GM20000 (cell line): Measurements from ENCODE around the gene KLHDC9.

Experiments
- DNase-seq: peaks from one replicate; pipeline ENCODE4 v3.0.0; 2012; ENCODE audit warnings: low spot score
- CTCF ChIP-seq: IDR thresholded peaks from 2 replicates; pipeline ENCODE4 v1.5.1; 2012; ENCODE audit warnings: mild to moderate bottlenecking, control low read depth; ENCODE audit errors: extremely low read depth, missing control alignments

KLHDC9 gene

GRCh38 chr1:161084597-161084988, 13.6 kb upstream of the KLHDC9 start:
- DNase-seq: no peak
- TF ChIP-seq CTCF: no peak

- TF ChIP-seq CTCF: no peak
- DNase-seq: no peak
Observed at GRCh38 chr1:161085165-161085564, 13.0 kb upstream of the KLHDC9 start.

- no peak for TF ChIP-seq CTCF
- no peak for DNase-seq
Observed at GRCh38 chr1:161086457-161086856, 11.7 kb upstream of the KLHDC9 start.

- no peak for TF ChIP-seq CTCF
- no peak for DNase-seq
Observed at GRCh38 chr1:161088587-161089110, 9.5 kb upstream of the KLHDC9 start.

- no peak for TF ChIP-seq CTCF
- no peak for DNase-seq
Observed at GRCh38 chr1:161089251-161089924, 8.8 kb upstream of the KLHDC9 start, which contains the start of gene NECTIN4. NECTIN4 (minus strand) TSS chr1:161089558; CDS start chr1:161089296, 262 bp downstream.

- no peak for TF ChIP-seq CTCF
- no peak for DNase-seq
Observed at GRCh38 chr1:161089938-161090337, 8.2 kb upstream of the KLHDC9 start.

- no peak for DNase-seq
- no peak for TF ChIP-seq CTCF
Observed at GRCh38 chr1:161090617-161091016, 7.5 kb upstream of the KLHDC9 start.
